ENCODE measurements around the gene DOCK2.

DNA sequence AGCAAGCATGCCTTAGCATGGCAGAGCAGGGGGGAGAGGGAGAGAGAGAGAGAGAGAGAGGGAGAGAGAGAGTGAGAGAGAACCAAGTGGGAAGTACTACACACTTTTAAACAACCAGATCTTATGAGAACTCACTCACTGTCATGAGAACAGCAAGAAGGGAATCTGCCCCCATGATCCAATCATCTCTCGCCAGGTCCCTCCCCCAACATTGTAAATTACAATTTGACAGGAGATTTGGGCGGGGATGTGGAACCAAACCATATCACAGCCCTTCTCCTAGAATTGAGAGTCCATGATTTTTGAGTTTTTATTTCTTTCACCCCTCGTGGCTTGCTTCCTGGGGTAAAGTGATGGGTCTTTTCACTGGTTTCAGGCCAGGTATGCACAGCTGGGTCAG is 98.8 kb downstream of the DOCK2 start:
- TF ChIP-seq, protein P1, sequence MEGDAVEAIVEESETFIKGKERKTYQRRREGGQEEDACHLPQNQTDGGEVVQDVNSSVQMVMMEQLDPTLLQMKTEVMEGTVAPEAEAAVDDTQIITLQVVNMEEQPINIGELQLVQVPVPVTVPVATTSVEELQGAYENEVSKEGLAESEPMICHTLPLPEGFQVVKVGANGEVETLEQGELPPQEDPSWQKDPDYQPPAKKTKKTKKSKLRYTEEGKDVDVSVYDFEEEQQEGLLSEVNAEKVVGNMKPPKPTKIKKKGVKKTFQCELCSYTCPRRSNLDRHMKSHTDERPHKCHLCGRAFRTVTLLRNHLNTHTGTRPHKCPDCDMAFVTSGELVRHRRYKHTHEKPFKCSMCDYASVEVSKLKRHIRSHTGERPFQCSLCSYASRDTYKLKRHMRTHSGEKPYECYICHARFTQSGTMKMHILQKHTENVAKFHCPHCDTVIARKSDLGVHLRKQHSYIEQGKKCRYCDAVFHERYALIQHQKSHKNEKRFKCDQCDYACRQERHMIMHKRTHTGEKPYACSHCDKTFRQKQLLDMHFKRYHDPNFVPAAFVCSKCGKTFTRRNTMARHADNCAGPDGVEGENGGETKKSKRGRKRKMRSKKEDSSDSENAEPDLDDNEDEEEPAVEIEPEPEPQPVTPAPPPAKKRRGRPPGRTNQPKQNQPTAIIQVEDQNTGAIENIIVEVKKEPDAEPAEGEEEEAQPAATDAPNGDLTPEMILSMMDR (IDR thresholded peaks at IDR 0.05; ENCODE audit: borderline replicate concordance, extremely low read depth, low read length, poor library complexity, severe bottlenecking) = no peak
- no peak for TF ChIP-seq EZH2 (IDR thresholded peaks at IDR 0.05; ENCODE audit: borderline replicate concordance, low read depth, low read length, severe bottlenecking)
